ENCODE data around the gene DUS3L. TPM values are rescaled to one million over a fixed set of nuclear protein-coding genes. Genes with fewer than 3 reads are reported as not detected.
A peak's percentile ranks its signal among the peaks of the same experiment; 100 is the strongest.

Gene DUS3L
- total RNA-seq, 4 donors from 2014 or later = 20.3 to 34.1 (median 27.3) TPM

DNA sequence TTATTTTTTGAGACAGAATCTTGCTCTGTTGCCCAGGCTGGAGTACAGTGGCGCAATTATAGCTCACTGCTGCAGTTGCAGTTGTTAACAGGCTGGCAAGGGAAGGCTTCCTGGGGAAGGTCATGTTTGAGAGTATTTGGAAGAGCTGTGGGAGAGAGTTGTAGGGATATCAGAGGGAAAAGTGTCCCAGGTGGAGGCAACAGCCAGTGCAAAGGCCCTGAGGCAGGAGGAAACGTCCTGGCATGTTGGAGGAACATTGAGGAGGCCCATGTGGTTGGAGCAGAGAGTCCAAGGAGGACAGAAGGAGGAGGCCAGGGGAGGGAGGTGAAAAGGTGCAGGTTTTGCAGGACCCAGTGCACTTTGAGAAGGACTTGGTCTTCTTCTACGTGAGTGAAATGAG, 2.2 kb upstream of the DUS3L start:
- 81% methylated on average over 3 of the region's 3 CpGs for WGBS
- H3K36me3 ChIP-seq = peaks cover 18 to 20% (median 19%) of the 10 kb centered on the region in 4 donors
- no peaks in the 10 kb centered on the region for H3K9me3 ChIP-seq
- no peak for DNase-seq (ENCODE audit: extremely low spot score)
- TF ChIP-seq, protein P1, sequence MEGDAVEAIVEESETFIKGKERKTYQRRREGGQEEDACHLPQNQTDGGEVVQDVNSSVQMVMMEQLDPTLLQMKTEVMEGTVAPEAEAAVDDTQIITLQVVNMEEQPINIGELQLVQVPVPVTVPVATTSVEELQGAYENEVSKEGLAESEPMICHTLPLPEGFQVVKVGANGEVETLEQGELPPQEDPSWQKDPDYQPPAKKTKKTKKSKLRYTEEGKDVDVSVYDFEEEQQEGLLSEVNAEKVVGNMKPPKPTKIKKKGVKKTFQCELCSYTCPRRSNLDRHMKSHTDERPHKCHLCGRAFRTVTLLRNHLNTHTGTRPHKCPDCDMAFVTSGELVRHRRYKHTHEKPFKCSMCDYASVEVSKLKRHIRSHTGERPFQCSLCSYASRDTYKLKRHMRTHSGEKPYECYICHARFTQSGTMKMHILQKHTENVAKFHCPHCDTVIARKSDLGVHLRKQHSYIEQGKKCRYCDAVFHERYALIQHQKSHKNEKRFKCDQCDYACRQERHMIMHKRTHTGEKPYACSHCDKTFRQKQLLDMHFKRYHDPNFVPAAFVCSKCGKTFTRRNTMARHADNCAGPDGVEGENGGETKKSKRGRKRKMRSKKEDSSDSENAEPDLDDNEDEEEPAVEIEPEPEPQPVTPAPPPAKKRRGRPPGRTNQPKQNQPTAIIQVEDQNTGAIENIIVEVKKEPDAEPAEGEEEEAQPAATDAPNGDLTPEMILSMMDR (IDR thresholded peaks at IDR 0.05) = no peak
- TF ChIP-seq POLR2AphosphoS5 (IDR thresholded peaks at IDR 0.05) (no peak), POLR2A (IDR thresholded peaks at IDR 0.05; ENCODE audit: low read depth) (no peak), EP300 (IDR thresholded peaks at IDR 0.05) (no peak)
- no peaks in the 10 kb centered on the region for H3K27me3 ChIP-seq
- no peak overlapping the region for H3K4me3 ChIP-seq
- intact Hi-C loops (cut with DNase I) = no loop called here
- H3K4me1 ChIP-seq = peaks cover 7 to 12% (median 9%) of the 10 kb centered on the region in 4 donors
- no peak overlapping the region for H3K27ac ChIP-seq (replicated peaks in 1 of 4)

DNA sequence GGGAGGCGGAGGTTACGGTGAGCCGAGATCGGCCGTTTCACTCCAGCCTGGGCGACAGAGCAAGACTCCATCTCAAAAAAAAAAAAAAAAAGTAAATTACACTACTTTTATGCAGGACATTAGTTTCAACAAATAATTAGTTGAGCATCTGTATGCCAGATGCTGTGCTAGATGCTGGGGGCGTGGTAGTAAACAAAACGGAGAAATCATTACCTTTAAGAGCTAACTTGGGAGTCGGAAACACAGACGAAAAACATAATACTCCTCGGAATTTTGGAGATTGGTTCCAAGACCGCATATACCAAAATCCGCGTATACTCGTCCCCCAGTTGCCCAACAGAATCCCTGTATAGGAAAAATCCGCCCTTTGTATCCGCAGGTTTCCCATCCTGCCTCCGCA, 1.3 kb upstream of the DUS3L start:
- Histone ChIP-seq H3K4me3 (no peak overlapping the region), H3K27ac (replicated peaks in 1 of 4) (no peak overlapping the region), H3K4me1 (peaks cover 7 to 12% (median 9%) of the 10 kb centered on the region in 4 donors), H3K9me3 (no peaks in the 10 kb centered on the region), H3K27me3 (no peaks in the 10 kb centered on the region), H3K36me3 (peaks cover 28 to 29% (median 29%) of the 10 kb centered on the region in 4 donors)
- TF ChIP-seq POLR2A (IDR thresholded peaks at IDR 0.05; ENCODE audit: low read depth) (no peak), EP300 (IDR thresholded peaks at IDR 0.05) (no peak), POLR2AphosphoS5 (IDR thresholded peaks at IDR 0.05) (no peak)
- TF ChIP-seq, protein P1 (IDR thresholded peaks at IDR 0.05) = no peak
- 94% methylated on average over 18 of the region's 18 CpGs for WGBS
- intact Hi-C loops (cut with DNase I) = no loop called here
- no peak for DNase-seq (ENCODE audit: extremely low spot score)

DNA sequence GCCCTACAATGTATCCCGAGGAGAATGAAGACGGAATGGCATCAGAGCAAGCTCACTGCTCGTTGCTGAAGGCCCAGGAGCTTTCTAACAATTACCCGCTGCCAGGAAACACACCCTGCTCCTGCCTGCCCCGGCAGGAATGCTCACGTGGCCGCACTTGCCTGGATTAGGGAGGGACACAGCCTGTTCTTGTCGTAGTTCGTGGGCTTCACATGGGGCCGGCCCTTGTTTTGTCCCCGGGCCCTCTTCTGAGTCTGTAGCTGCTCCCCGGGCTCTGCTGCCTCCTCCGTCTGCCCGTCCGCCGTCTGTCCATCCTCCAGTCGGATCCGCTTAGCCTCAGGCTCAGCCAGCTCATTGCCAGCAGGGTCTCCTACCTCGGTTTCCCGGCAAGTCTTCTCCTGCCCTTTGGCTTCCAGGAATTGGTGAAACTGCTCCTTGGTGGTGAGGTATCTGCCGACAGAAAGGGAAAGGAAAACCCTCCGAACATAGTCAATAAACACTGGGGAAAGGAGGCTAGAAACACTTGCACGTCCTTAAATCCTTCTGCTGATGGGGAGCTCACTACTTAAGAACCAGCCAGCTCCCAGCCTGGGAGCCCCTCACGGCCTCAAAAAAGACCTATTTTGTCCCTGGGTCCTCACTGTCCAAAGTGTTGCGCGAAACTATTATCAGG, 941 bp downstream of the DUS3L start:
- intact Hi-C loops (cut with DNase I) = no loop called here
- no peaks in the 10 kb centered on the region for H3K27me3 ChIP-seq
- H3K36me3 ChIP-seq = peaks cover 50 to 51% (median 51%) of the 10 kb centered on the region in 4 donors
- WGBS = 82% methylated on average over 24 of the region's 26 CpGs
- H3K27ac ChIP-seq (replicated peaks in 1 of 4) = peak overlapping the region; percentile 97 to 99 (median 98)
- H3K4me3 ChIP-seq = peak overlapping the region; percentile 79 to 96 (median 90)
- H3K4me1 ChIP-seq = peaks cover 7 to 12% (median 9%) of the 10 kb centered on the region in 4 donors
- TF ChIP-seq POLR2A (IDR thresholded peaks at IDR 0.05; ENCODE audit: low read depth) (no peak), POLR2AphosphoS5 (IDR thresholded peaks at IDR 0.05) (no peak), EP300 (IDR thresholded peaks at IDR 0.05) (no peak)
- TF ChIP-seq, protein P1 (IDR thresholded peaks at IDR 0.05) = no peak
- H3K9me3 ChIP-seq = no peaks in the 10 kb centered on the region
- DNase-seq (ENCODE audit: extremely low spot score) = no peak

DNA sequence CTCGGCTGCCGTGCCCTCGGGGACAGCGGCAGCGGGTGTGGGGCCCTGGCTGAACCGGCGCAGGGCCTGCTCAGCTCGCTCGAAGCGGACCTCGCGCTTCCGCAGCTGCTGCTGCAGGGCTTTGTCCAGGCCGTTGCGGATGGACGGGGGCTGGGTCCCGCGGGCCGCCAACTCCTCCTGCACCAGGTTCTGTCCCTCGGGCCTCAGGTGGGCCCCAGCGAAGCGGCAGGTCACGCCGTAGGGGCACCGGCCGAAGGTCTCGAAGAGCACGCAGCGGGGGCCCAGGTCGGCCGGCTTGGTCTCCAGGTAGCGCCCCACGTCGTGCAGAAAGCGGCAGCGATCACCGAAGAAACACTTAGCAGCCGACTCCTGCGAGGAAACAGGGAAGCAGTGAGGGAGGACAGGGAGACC, 1.6 kb downstream of the DUS3L start:
- peaks cover 57 to 58% (median 57%) of the 10 kb centered on the region in 4 donors for H3K36me3 ChIP-seq
- H3K27ac ChIP-seq (replicated peaks in 1 of 4) = no peak overlapping the region
- peaks cover 7 to 12% (median 9%) of the 10 kb centered on the region in 4 donors for H3K4me1 ChIP-seq
- DNase-seq (ENCODE audit: extremely low spot score) = no peak
- no peak for TF ChIP-seq POLR2AphosphoS5 (IDR thresholded peaks at IDR 0.05)
- TF ChIP-seq, protein P1 (IDR thresholded peaks at IDR 0.05) = no peak
- WGBS = 94% methylated on average over 29 of the region's 39 CpGs
- no peak overlapping the region for H3K4me3 ChIP-seq
- H3K27me3 ChIP-seq = no peaks in the 10 kb centered on the region
- intact Hi-C loops (cut with DNase I) = no loop called here
- H3K9me3 ChIP-seq = no peaks in the 10 kb centered on the region

Data from esophagus muscularis mucosa (tissue), 4 donors.